Activated CD4-positive, alpha-beta memory T cell treated with anti-CD3 and anti-CD28 coated beads for 36 hours (primary cell): ENCODE results near the gene TOR1A. TPM values are rescaled to one million over a fixed set of nuclear protein-coding genes. Genes with fewer than 3 reads are reported as not detected.
A peak's percentile ranks its signal among the peaks of the same experiment; 100 is the strongest.

ENCODE experiments used
- CTCF ChIA-PET: fragments of 350-600 bp; sonication (Branson Sonifier 250); formaldehyde crosslinking; loops from one replicate; lab custom pipeline; 2021; ENCODE audit warnings: antibody characterized with exemption, inconsistent platforms; lab: Charles Lee
- POLR2A ChIA-PET: fragments of 350-600 bp; sonication (Branson Sonifier 250); formaldehyde crosslinking; loops from one replicate; lab custom pipeline; 2021; ENCODE audit warnings: antibody characterized with exemption; lab: Charles Lee
- DNase-seq: peaks from one replicate; pipeline ENCODE4 v3.0.0-alpha.2; 2020
- H3K27ac Mint-ChIP-seq: one replicate; pipeline ENCODE4 v1.8.0; 2021; ENCODE audit warnings: mixed read lengths
- H3K27me3 Mint-ChIP-seq: one replicate; pipeline ENCODE4 v1.8.0; 2021; ENCODE audit warnings: mixed read lengths
- H3K36me3 Mint-ChIP-seq: one replicate; pipeline ENCODE4 v1.8.0; 2021; ENCODE audit warnings: mixed read lengths
- H3K4me1 Mint-ChIP-seq: one replicate; pipeline ENCODE4 v1.8.0; 2021; ENCODE audit warnings: low read depth, mixed read lengths
- H3K4me3 Mint-ChIP-seq: one replicate; pipeline ENCODE4 v1.8.0; 2021; ENCODE audit warnings: mild to moderate bottlenecking, mixed read lengths
- H3K9me3 Mint-ChIP-seq: one replicate; pipeline ENCODE4 v1.8.0; 2021; ENCODE audit warnings: mixed read lengths
- intact Hi-C: fragments of 100-400 bp; cut with micrococcal nuclease; formaldehyde crosslinking; loops from one replicate; pipeline ENCODE4 v1.15.1; 2023
- total RNA-seq, 2 experiments: library from RNA; stranded (reverse); gene quantifications; one replicate each; pipeline ENCODE4 v1.2.3, GENCODE V29; 2021

Gene TOR1A
- total RNA-seq, 2 experiments from 2014 or later: 38.5 to 41.6 TPM

DNA sequence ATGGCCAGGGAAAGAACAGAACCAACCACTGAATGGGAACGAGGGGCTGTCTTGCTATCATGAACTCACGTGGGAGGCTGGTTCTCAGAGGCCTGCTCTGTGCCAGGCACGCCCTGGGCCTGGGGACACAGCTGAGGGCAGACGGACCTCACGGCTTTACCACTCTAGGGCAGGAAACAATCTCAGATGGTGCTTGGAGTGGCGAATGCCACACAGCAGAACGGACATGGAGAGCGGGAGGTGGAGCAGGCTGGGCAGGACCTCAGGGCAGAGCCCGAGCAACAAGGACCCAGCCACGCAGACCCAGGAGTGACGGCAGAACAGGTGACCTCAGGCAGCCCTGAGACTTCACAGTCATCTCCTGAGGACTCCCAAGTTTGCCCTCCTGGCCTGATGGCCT lies 8.7 kb downstream of the TOR1A start:
- peaks cover 37% of the 10 kb centered on the region for H3K36me3 Mint-ChIP-seq
- CTCF ChIA-PET: no interaction called here
- intact Hi-C loops: no loop called here
- no peaks in the 10 kb centered on the region for H3K27me3 Mint-ChIP-seq
- peaks cover 13% of the 10 kb centered on the region for H3K4me1 Mint-ChIP-seq
- H3K9me3 Mint-ChIP-seq: no peaks in the 10 kb centered on the region
- no peak for DNase-seq
- POLR2A ChIA-PET: no interaction called here
- no peak overlapping the region for H3K4me3 Mint-ChIP-seq
- H3K27ac Mint-ChIP-seq: no peak overlapping the region

DNA sequence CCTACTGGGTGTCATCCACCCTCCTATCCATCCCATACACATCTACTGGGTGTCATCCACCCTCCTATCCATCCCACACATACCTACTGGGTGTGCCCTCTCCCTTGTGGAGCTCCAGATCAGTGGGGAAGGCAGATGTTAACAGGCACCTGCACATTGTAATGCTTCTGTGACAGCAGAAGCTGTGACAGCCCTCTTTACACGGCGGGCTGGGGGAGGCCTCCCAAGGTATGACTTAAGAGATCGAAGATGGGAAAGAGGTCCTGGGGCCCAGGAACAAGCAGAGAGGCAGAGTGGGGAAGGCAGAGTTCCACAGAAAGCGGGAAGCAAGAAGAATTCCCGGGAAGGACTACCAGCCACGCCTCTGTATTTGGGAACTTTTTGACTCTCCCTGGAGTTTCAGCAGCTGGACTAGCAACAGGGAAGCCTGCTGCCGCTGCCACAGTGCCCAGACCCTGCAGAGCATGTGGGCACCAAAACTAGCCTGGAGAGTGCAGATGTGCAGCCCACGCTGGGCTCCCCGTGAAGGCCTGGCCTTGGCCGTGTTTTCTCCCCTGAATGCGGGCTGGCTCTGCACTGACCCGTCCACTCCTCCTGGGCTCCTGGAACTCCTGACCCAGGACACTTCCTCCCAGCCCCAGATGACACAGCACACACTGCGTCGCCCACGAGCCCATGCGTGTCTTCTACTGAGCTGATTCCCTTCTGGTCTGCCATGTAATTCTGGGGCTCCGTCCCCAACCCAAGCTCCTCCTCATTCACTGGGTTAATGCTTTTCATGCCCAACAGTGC lies 9.3 kb downstream of the TOR1A start:
- CTCF ChIA-PET: no interaction called here
- H3K27ac Mint-ChIP-seq: no peak overlapping the region

DNA sequence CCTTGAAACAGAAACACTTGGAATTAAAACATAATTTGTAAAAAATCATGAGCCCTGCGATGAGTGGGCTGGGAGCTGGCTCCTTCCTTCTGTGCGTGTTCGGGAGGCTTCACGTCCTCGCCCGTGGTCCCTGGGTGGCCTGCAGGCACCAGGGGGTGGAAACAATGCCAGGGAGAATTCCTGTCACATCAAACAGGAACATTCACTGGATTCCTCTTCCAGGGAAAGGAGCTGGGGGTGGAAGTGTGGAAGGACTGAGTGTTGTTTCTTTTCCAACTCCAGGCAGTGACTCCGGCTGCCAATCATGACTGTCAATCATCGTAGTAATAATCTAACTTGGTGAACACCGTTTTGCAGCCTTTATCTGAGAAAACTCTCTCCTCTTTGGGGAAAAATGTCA lies 10.3 kb downstream of the TOR1A start:
- no peaks in the 10 kb centered on the region for H3K9me3 Mint-ChIP-seq
- no peaks in the 10 kb centered on the region for H3K27me3 Mint-ChIP-seq
- H3K4me3 Mint-ChIP-seq: no peak overlapping the region
- intact Hi-C loops: no loop called here
- POLR2A ChIA-PET: no interaction called here
- H3K4me1 Mint-ChIP-seq: peaks cover 16% of the 10 kb centered on the region
- DNase-seq: no peak
- H3K36me3 Mint-ChIP-seq: peaks cover 46% of the 10 kb centered on the region
- H3K27ac Mint-ChIP-seq: no peak overlapping the region
- CTCF ChIA-PET: no interaction called here

More for the DNA sequence above, 9.3 kb downstream of the TOR1A start:
- H3K36me3 Mint-ChIP-seq: peaks cover 43% of the 10 kb centered on the region
- POLR2A ChIA-PET: no interaction called here
- no peak overlapping the region for H3K4me3 Mint-ChIP-seq
- no peaks in the 10 kb centered on the region for H3K27me3 Mint-ChIP-seq
- DNase-seq: no peak
- intact Hi-C loops: no loop called here
- H3K4me1 Mint-ChIP-seq: peaks cover 13% of the 10 kb centered on the region
- no peaks in the 10 kb centered on the region for H3K9me3 Mint-ChIP-seq

DNA sequence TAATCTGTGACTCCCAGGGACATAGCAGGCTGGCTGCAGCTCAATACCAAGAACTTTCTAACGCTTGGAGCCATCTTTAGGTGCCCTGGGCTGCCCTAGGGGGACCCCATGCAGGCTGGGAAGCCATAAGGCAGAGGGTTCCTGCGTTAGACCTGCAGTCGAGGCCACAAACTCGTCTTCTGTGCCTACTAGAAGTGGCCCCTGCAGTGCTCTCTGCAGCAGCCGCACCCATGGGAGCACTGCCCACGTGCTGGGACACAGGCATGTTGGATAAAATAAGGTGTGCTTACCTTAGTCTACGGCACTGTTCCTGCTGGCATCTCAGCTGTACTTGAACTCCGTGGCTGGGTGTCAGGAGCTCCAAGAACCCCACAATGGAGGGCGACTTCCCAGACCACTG lies 11.6 kb downstream of the TOR1A start:
- intact Hi-C loops: no loop called here
- POLR2A ChIA-PET: interaction anchor here (0.9 to 1.7 kb wide), 4 partner anchors 9 to 22 kb away, joined by 4 to 5 read pairs (median 4); partner anchors contain the start of genes C9orf78, TOR1B and USP20
- H3K9me3 Mint-ChIP-seq: no peaks in the 10 kb centered on the region
- H3K27ac Mint-ChIP-seq: peak overlapping the region; percentile 46
- peaks cover 16% of the 10 kb centered on the region for H3K4me1 Mint-ChIP-seq
- H3K36me3 Mint-ChIP-seq: peaks cover 47% of the 10 kb centered on the region
- H3K27me3 Mint-ChIP-seq: no peaks in the 10 kb centered on the region
- H3K4me3 Mint-ChIP-seq: no peak overlapping the region
- CTCF ChIA-PET: interaction anchor here (1.6 to 1.9 kb wide), 2 partner anchors 9 to 295 kb away, joined by 3 to 4 read pairs; partner anchors contain the start of gene TOR1B
- DNase-seq: no peak

DNA sequence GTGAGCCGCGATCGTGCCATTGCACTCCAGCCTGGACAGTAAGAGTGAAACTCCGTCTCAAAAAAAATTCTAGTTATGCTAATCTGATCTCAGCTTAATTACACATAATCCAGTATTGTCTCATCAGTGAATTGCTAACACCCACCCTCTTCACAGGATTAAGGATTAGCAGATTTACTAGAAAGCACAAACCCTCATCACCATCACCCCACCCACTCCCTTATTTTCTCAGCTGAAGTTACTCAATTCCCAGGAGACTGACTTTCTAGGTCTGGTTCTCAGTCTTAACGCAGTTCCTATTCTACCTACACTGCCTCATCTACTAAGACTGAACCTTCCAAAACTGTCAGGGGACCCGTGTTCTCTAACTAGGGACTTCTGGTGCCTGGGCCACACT lies 12.0 kb downstream of the TOR1A start:
- no peaks in the 10 kb centered on the region for H3K27me3 Mint-ChIP-seq
- H3K27ac Mint-ChIP-seq: peak overlapping the region; percentile 46
- H3K4me1 Mint-ChIP-seq: peaks cover 16% of the 10 kb centered on the region
- H3K9me3 Mint-ChIP-seq: no peaks in the 10 kb centered on the region
- peak; percentile 39 for DNase-seq
- CTCF ChIA-PET: interaction anchor here (1.0 to 1.9 kb wide), 3 partner anchors 9 to 295 kb away, joined by 3 to 4 read pairs (median 3); partner anchors contain the start of gene TOR1B
- intact Hi-C loops: no loop called here
- H3K36me3 Mint-ChIP-seq: peaks cover 48% of the 10 kb centered on the region
- POLR2A ChIA-PET: interaction anchor here (0.7 to 1.7 kb wide), 5 partner anchors 9 to 76 kb away, joined by 3 to 5 read pairs (median 4); partner anchors contain the start of genes C9orf78, TOR1B and USP20
- no peak overlapping the region for H3K4me3 Mint-ChIP-seq

DNA sequence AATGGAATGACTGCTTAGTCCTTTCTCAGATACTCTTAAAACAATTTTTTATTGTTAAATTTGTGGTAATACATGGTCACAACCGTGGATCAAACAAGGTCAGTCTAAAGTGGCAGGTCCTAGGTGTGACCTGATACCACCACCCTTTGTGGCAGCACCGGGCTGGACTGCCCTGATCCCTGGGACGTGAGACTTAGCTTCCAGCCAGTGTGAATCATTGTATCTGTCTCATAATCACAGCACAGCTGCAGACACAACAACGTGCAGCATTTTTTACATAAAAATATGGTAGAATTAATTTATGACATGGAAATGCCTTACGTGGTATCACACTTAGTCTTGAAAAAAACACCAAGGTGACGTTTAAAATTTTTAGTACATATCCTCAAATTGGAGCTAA lies 13.1 kb downstream of the TOR1A start:
- Mint-ChIP-seq H3K9me3 (no peaks in the 10 kb centered on the region), H3K4me1 (peaks cover 22% of the 10 kb centered on the region), H3K27me3 (no peaks in the 10 kb centered on the region), H3K4me3 (no peak overlapping the region), H3K27ac (no peak overlapping the region), H3K36me3 (peaks cover 45% of the 10 kb centered on the region)
- no peak for DNase-seq
- CTCF ChIA-PET: interaction anchor here (0.8 to 2.1 kb wide), 4 partner anchors 20 to 297 kb away, joined by 3 to 7 read pairs (median 4); no protein-coding TSS in a partner anchor
- POLR2A ChIA-PET: interaction anchor here (1.0 to 1.7 kb wide), 2 partner anchors 24 to 73 kb away, joined by 3 to 5 read pairs; partner anchors contain the start of genes C9orf78 and USP20
- intact Hi-C loops: no loop called here

DNA sequence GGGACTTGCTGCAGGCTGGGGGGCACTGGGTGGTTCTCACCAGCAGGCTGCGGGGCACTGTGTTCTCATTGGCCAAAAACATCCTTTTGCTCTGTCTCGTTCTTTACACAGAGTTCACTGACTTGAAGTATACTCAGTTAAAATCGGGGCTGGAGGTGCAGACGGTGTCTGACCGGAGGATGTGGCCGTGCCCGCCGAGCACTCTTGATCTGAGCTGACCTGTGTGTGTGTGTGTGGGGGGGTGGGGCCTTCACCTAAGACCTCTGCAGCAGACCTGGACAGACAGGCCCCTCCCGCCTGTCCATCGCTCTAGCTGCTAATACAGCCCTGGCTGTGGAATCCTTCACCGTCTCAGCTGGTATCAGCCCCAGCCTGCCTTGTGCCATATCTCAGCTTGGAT lies 13.8 kb downstream of the TOR1A start:
- Mint-ChIP-seq H3K27ac (peak overlapping the region; percentile 45), H3K4me3 (no peak overlapping the region), H3K27me3 (no peaks in the 10 kb centered on the region), H3K36me3 (peaks cover 44% of the 10 kb centered on the region), H3K4me1 (peaks cover 25% of the 10 kb centered on the region), H3K9me3 (no peaks in the 10 kb centered on the region)
- ChIA-PET POLR2A (no interaction called here), CTCF (interaction anchor here (0.9 to 2.1 kb wide), 3 partner anchors 20 to 84 kb away, joined by 3 to 7 read pairs (median 3); no protein-coding TSS in a partner anchor)
- no peak for DNase-seq
- intact Hi-C loops: no loop called here

DNA sequence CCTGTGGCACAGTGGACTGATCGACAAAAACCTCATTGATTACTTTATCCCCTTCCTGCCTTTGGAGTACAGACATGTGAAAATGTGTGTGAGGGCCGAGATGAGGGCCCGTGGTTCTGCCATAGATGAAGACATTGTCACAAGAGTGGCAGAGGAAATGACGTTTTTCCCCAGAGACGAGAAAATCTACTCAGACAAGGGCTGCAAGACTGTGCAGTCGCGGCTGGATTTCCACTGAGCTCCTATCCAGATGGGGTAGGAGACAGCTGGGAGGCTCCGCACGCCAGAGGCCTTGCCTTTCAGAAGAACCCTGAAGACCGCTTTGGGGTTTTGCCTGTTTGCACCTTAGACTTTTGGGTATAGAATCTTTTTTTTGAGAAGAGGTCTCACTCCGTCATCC lies 14.6 kb downstream of the TOR1A start:
- POLR2A ChIA-PET: no interaction called here
- Mint-ChIP-seq H3K4me1 (peaks cover 26% of the 10 kb centered on the region), H3K9me3 (no peaks in the 10 kb centered on the region), H3K4me3 (no peak overlapping the region), H3K27me3 (no peaks in the 10 kb centered on the region), H3K27ac (peak overlapping the region; percentile 39), H3K36me3 (peaks cover 44% of the 10 kb centered on the region)
- intact Hi-C loops: no loop called here
- no peak for DNase-seq
- CTCF ChIA-PET: interaction anchor here (1.0 to 2.1 kb wide), 2 partner anchors 19 to 83 kb away, joined by 3 to 7 read pairs; no protein-coding TSS in a partner anchor

DNA sequence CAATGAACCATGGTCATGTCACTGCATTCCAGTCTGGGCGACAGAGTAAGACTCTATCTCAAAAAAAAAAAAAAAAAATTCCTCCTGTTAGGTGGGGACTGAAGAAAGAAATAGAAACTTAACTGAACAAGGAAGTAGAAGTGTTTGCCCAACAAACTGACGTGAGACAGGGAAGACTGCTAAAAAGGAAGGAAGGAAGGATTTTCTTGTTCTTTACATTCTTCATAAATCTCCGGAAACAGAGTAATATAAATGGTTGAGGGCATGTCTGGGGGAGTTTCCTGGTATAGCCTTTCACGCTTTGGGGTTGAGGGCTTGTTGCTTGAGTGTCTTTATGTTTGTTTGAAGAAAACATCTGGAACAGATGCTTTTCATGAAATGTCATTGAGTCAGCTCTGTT lies 17.9 kb downstream of the TOR1A start:
- H3K4me1 Mint-ChIP-seq: peaks cover 26% of the 10 kb centered on the region
- peak overlapping the region; percentile 14 for H3K27ac Mint-ChIP-seq
- H3K27me3 Mint-ChIP-seq: no peaks in the 10 kb centered on the region
- ChIA-PET CTCF (no interaction called here), POLR2A (no interaction called here)
- DNase-seq: no peak
- H3K4me3 Mint-ChIP-seq: no peak overlapping the region
- H3K9me3 Mint-ChIP-seq: no peaks in the 10 kb centered on the region
- peaks cover 45% of the 10 kb centered on the region for H3K36me3 Mint-ChIP-seq
- intact Hi-C loops: no loop called here

DNA sequence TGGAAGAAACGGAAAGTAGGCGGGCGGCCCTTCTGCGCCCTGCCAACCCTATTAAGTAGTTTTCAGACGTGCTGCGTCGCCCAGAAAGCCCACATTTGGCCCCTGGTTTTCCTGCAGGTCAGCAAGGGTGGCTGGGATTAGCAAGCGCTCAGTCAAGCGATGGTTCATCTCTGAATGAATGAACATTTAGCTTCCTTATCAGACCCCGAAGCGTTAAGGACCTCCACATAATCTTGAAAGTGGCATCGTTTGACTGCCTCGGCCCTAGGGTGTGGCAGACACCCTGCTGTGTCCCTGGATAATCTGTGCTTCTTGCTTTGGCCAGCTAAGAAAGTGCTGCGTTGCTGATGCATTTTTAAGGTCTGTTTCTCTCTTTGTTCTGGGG lies 20.3 kb downstream of the TOR1A start:
- no peak for DNase-seq
- ChIA-PET POLR2A (interaction anchor here (1.0 kb wide), 2 partner anchors 9 to 20 kb away, joined by 4 read pairs; partner anchors contain the start of gene TOR1A), CTCF (interaction anchor here (1.0 to 2.8 kb wide), 6 partner anchors 8 to 439 kb away, joined by 3 to 10 read pairs (median 5); no protein-coding TSS in a partner anchor)
- peaks cover 17% of the 10 kb centered on the region for H3K4me1 Mint-ChIP-seq
- intact Hi-C loops: loop anchor here (1.0 to 2.0 kb wide), 2 partner anchors 21 to 65 kb away; partner anchors contain the start of gene TOR1A
- peaks cover 27% of the 10 kb centered on the region for H3K36me3 Mint-ChIP-seq
- H3K9me3 Mint-ChIP-seq: no peaks in the 10 kb centered on the region
- peak overlapping the region; percentile 84 for H3K4me3 Mint-ChIP-seq
- H3K27me3 Mint-ChIP-seq: no peaks in the 10 kb centered on the region
- peak overlapping the region; percentile 72 for H3K27ac Mint-ChIP-seq

DNA sequence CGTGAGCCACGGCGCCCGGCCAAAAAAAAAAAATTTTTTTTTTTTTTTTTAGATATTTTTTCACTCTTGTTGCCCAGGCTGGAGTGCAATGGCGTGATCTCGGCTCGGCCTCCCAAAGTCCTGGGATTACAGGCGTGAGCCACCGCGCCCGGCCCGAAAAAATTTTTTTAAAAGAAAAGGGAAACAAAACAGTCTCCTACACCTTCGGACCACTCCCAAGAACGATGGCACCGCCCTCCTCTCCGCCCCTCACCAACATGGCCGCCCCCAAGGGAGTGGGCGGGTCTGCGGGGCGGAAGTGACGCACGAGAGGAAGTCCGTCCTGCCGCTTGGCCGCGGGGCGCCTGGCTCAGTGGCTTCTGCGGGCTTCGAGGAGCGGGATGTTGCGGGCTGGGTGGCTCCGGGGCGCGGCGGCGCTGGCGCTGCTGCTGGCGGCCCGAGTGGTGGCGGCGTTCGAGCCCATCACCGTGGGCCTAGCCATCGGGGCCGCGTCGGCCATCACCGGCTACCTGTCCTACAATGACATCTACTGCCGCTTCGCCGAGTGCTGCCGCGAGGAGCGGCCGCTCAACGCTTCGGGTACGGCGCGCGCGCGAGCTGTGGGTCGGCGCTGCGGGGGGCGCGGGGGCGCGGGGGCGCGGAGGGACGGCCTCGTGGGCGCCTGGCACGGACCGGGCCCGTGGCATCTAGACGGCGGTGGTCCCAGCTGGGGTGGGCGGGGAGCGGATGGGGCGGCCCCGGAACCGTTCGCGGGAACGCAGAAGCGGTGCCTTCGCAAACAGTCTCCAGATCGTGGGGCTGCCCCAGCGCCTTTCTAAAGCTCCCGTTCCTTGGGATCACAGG lies 20.9 kb downstream of the TOR1A start, which contains the start of gene TOR1B:
TOR1B (plus strand) TSS at position 352 of the 843 bp plus-strand sequence; CDS start at position 381, 29 bp downstream.
- peaks cover 17% of the 10 kb centered on the region for H3K4me1 Mint-ChIP-seq
- H3K27ac Mint-ChIP-seq: peak within 1 kb of the TSS; percentile 85
- no peaks in the 10 kb centered on the region for H3K9me3 Mint-ChIP-seq
- H3K27me3 Mint-ChIP-seq: no peaks in the 10 kb centered on the region
- DNase-seq: peak; percentile 96
- peak within 1 kb of the TSS; percentile 84 for H3K4me3 Mint-ChIP-seq
- intact Hi-C loops: loop anchor here (1.0 to 2.0 kb wide), 2 partner anchors 21 to 66 kb away; partner anchors contain the start of gene TOR1A
- CTCF ChIA-PET: interaction anchor here (0.6 to 2.8 kb wide), 6 partner anchors 9 to 679 kb away, joined by 3 to 10 read pairs (median 5); no protein-coding TSS in a partner anchor
- peaks cover 24% of the 10 kb centered on the region for H3K36me3 Mint-ChIP-seq
- POLR2A ChIA-PET: interaction anchor here (0.6 to 1.0 kb wide), 4 partner anchors 9 to 359 kb away, joined by 3 to 4 read pairs (median 4); partner anchors contain the start of gene TOR1A
